Ishikawa (cell line): ENCODE data around the gene RASSF4.
A peak's percentile ranks its signal among the peaks of the same experiment; 100 is the strongest.

Source experiments
- CEBPB ChIP-seq: IDR thresholded peaks from 2 replicates; pipeline ENCODE4 v1.6.1; 2012
- CREB1 ChIP-seq: IDR thresholded peaks from 2 replicates; pipeline ENCODE4 v1.6.1; 2012; ENCODE audit warnings: low read depth
- EGR1 ChIP-seq: IDR thresholded peaks from 2 replicates; pipeline ENCODE4 v1.6.1; 2012
- EP300 ChIP-seq: IDR thresholded peaks from 2 replicates; pipeline ENCODE4 v1.6.1; 2012; ENCODE audit warnings: borderline replicate concordance
- FOXM1 ChIP-seq: IDR thresholded peaks from 2 replicates; pipeline ENCODE4 v1.6.1; 2012; ENCODE audit warnings: low read depth, borderline replicate concordance
- MAX ChIP-seq: IDR thresholded peaks from 2 replicates; pipeline ENCODE4 v1.6.1; 2012
- NFIC ChIP-seq: IDR thresholded peaks from 2 replicates; pipeline ENCODE4 v1.6.1; 2012
- RAD21 ChIP-seq: IDR thresholded peaks from 2 replicates; pipeline ENCODE4 v1.6.1; 2012; ENCODE audit warnings: low read depth
- REST ChIP-seq: IDR thresholded peaks from 2 replicates; pipeline ENCODE4 v1.6.1; 2012; ENCODE audit warnings: low read depth, mild to moderate bottlenecking
- TAF1 ChIP-seq: IDR thresholded peaks from 2 replicates; pipeline ENCODE4 v1.6.1; 2012; ENCODE audit warnings: low read depth, mild to moderate bottlenecking
- TCF12 ChIP-seq: IDR thresholded peaks from 2 replicates; pipeline ENCODE4 v1.6.1; 2012; ENCODE audit warnings: low read depth
- USF1 ChIP-seq: IDR thresholded peaks from 2 replicates; pipeline ENCODE4 v1.6.1; 2012
- YY1 ChIP-seq: IDR thresholded peaks from 2 replicates; pipeline ENCODE4 v1.6.1; 2012; ENCODE audit warnings: low read depth
- ZBTB7A ChIP-seq: IDR thresholded peaks from 2 replicates; pipeline ENCODE4 v1.6.1; 2012; ENCODE audit warnings: low read depth

RASSF4 gene

GRCh38 chr10:44990302-44990655 is 30.7 kb downstream of the RASSF4 start:
- TF ChIP-seq RAD21, result 0 out of 2 replicates have a peak, but pooled peaks have one; percentile 16
- no peak for TF ChIP-seq MAX

GRCh38 chr10:44990965-44991364 is 31.4 kb downstream of the RASSF4 start:
- no peak for TF ChIP-seq EP300
- no peak for TF ChIP-seq TCF12
- no peak for TF ChIP-seq EGR1
- TF ChIP-seq NFIC, result no peak
- TF ChIP-seq MAX, result no peak
- no peak for TF ChIP-seq ZBTB7A
- TF ChIP-seq FOXM1, result no peak
- TF ChIP-seq USF1, result no peak
- no peak for TF ChIP-seq CEBPB
- no peak for TF ChIP-seq CREB1
- TF ChIP-seq RAD21, result no peak

- TF ChIP-seq RAD21, result no peak
- no peak for TF ChIP-seq MAX
- TF ChIP-seq TAF1, result no peak
- TF ChIP-seq EGR1, result no peak
- TF ChIP-seq YY1, result no peak
- no peak for TF ChIP-seq NFIC
- TF ChIP-seq EP300, result no peak
- TF ChIP-seq ZBTB7A, result no peak
- no peak for TF ChIP-seq CREB1
- no peak for TF ChIP-seq TCF12
- TF ChIP-seq REST, result no peak
Measured at GRCh38 chr10:44991571-44991970, 32.0 kb downstream of the RASSF4 start.

- TF ChIP-seq USF1 (no peak), EGR1 (no peak), YY1 (no peak), EP300 (no peak)
Measured at GRCh38 chr10:44992070-44992731, 32.6 kb downstream of the RASSF4 start.

GRCh38 chr10:44992732-44993225 is 33.2 kb downstream of the RASSF4 start:
- no peak for TF ChIP-seq CEBPB

GRCh38 chr10:44993226-44993921 is 33.8 kb downstream of the RASSF4 start:
- no peak for TF ChIP-seq NFIC
- no peak for TF ChIP-seq ZBTB7A
- no peak for TF ChIP-seq USF1
- TF ChIP-seq YY1, result no peak

- TF ChIP-seq TCF12, result no peak
- 0 out of 2 replicates have a peak, but pooled peaks have one; percentile 1 for TF ChIP-seq RAD21
Measured at GRCh38 chr10:44993922-44994751, 34.5 kb downstream of the RASSF4 start.
